Parathyroid adenoma (tissue), 2 donors: Measurements from ENCODE around the gene AATK.
A peak's percentile ranks its signal among the peaks of the same experiment; 100 is the strongest.

Experiments used
- H2AFZ ChIP-seq: fragments of 300-600 bp; sonication (generic); one replicate; pipeline ENCODE4 v1.7.0; 2017; ENCODE audit warnings: antibody characterized with exemption, mild to moderate bottlenecking
- H3K27ac ChIP-seq: fragments of 300-600 bp; sonication (generic); one replicate; pipeline ENCODE4 v1.7.0; 2017
- H3K27me3 ChIP-seq: fragments of 300-600 bp; sonication (generic); one replicate; pipeline ENCODE4 v1.7.0; 2017; ENCODE audit warnings: low read length; ENCODE audit not compliant: control insufficient read depth, insufficient read depth
- H3K36me3 ChIP-seq: fragments of 300-600 bp; sonication (generic); one replicate; pipeline ENCODE4 v1.7.0; 2017; ENCODE audit warnings: low read length; ENCODE audit not compliant: control insufficient read depth, insufficient read depth
- H3K4me1 ChIP-seq: fragments of 300-600 bp; sonication (generic); one replicate; pipeline ENCODE4 v1.7.0; 2017; ENCODE audit warnings: control low read depth
- H3K4me2 ChIP-seq: fragments of 300-600 bp; sonication (generic); one replicate; pipeline ENCODE4 v1.7.0; 2017; ENCODE audit warnings: low read length
- H3K4me3 ChIP-seq: fragments of 300-600 bp; sonication (generic); one replicate; pipeline ENCODE4 v1.7.0; 2017; ENCODE audit warnings: low read depth, low read length
- H3K79me2 ChIP-seq: fragments of 300-600 bp; sonication (generic); one replicate; pipeline ENCODE4 v1.7.0; 2017; ENCODE audit warnings: control low read depth
- H3K9ac ChIP-seq: fragments of 300-600 bp; sonication (generic); one replicate; pipeline ENCODE4 v1.7.0; 2017; ENCODE audit warnings: mild to moderate bottlenecking
- H3K9me3 ChIP-seq: fragments of 300-600 bp; sonication (generic); one replicate; pipeline ENCODE4 v1.7.0; 2017; ENCODE audit warnings: low read length; ENCODE audit not compliant: control insufficient read depth
- CTCF ChIP-seq: fragments of 300-600 bp; sonication (generic); IDR thresholded peaks from one replicate; pipeline ENCODE4 v1.7.0; 2017; ENCODE audit warnings: antibody characterized with exemption, mild to moderate bottlenecking
- donor health status: primary hyperparathyroidism.

Gene AATK

DNA sequence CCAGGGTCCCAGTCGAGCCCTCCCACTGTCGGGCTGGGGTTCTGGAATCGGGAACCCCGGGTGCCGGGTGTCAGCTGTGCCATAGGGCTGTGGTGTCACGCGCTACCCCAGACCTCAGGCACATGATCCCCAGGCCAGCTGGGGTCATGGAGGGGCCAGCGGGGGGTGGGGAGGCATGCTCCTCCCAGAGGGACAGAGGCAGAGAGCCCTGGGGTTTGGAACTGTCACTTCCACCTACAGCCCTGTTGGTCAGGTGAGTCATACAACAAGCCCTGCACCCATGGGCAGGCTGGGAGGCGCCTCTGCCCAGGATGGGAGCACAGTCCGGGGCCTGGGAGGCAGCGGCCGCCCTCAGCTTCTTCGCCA, 68.1 kb downstream of the AATK start:
- no peak overlapping the region for H3K4me3 ChIP-seq
- peaks cover 7% of the 10 kb centered on the region for H3K4me1 ChIP-seq
- no peaks in the 10 kb centered on the region for H3K79me2 ChIP-seq
- H3K27me3 ChIP-seq, result no peaks in the 10 kb centered on the region
- no peaks in the 10 kb centered on the region for H3K9me3 ChIP-seq
- no peak overlapping the region for H2AFZ ChIP-seq
- H3K4me2 ChIP-seq, result no peak overlapping the region
- no peak for TF ChIP-seq CTCF
- no peak overlapping the region for H3K27ac ChIP-seq
- H3K36me3 ChIP-seq, result no peaks in the 10 kb centered on the region
- H3K9ac ChIP-seq, result no peak overlapping the region

DNA sequence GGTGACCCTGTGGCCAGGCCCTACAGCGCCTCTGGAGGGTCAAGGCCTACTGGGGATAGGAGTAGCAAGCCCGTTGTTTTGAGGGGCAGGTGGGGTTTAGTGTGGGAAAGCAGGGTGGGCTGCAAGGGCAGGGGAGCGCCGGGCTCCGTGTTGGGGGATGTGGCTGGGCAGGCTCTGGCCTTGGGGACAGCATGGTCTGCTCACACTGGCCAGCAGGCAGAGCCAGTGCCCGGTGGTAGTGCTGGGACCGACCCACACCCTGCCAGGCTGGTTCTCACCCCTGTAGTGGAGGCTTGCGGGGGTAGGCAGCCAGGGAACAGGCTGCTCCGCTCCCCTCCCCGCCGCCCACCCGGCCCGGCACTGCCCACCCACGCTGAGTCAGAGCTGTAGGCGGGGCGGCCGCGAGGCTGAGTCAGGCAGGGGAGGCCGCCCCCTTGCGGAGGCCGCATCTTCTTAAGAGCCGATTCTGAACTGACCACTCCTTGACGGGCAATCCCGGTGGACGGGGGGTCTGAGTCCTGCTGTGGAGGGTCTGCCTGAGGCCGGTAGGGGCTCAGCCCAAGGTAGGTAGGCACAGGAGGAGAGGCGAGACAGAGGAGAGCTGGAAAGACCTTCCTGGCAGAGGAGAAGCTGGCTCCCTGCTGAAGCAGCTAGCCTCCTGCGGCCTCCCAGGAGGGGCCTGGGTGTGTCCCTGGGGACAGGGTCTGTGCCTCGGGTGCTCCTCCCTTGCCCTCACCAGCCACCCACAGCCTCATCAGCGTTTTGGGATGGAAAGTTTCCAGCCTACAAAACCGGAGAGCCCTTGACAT, 68.7 kb downstream of the AATK start:
- TF ChIP-seq CTCF, result peak; percentile 59
- Histone ChIP-seq H3K27me3 (no peaks in the 10 kb centered on the region), H3K4me2 (no peak overlapping the region), H3K4me3 (no peak overlapping the region), H3K36me3 (no peaks in the 10 kb centered on the region), H3K27ac (no peak overlapping the region), H3K4me1 (peaks cover 7% of the 10 kb centered on the region), H3K79me2 (no peaks in the 10 kb centered on the region), H3K9me3 (no peaks in the 10 kb centered on the region), H2AFZ (peak overlapping the region; percentile 53), H3K9ac (no peak overlapping the region)

DNA sequence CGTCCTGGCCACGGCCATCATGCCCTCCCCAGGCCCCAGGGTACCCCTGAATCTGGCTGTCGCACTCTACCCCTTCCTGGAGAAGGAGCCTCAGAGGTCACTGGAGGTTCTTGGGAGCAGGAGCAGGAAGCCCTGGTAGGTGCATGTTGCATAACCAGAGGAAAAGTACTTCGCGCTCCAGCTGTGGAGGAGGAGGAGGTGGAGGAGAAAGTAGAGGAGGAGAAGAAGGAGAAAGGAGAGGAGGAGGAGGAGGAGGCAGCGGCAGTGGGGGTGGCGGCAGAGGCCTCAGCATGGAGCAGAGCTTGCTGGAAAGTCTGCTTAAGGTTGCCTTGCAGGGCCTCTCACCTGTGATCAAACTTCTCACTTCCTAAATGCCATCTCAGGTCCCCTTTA, 69.3 kb downstream of the AATK start:
- no peak for TF ChIP-seq CTCF
- Histone ChIP-seq H3K4me2 (no peak overlapping the region), H3K27ac (no peak overlapping the region), H3K79me2 (no peaks in the 10 kb centered on the region), H3K4me3 (no peak overlapping the region), H3K36me3 (no peaks in the 10 kb centered on the region), H3K9ac (no peak overlapping the region), H2AFZ (peak overlapping the region; percentile 53), H3K27me3 (no peaks in the 10 kb centered on the region), H3K4me1 (peaks cover 7% of the 10 kb centered on the region), H3K9me3 (no peaks in the 10 kb centered on the region)

GRCh38 chr17:81095383-81095762, 70.6 kb downstream of the AATK start:
- H3K9ac ChIP-seq, result no peak overlapping the region
- no peak overlapping the region for H3K4me3 ChIP-seq
- no peak overlapping the region for H3K4me2 ChIP-seq
- TF ChIP-seq CTCF, result no peak
- H3K36me3 ChIP-seq, result no peaks in the 10 kb centered on the region
- no peaks in the 10 kb centered on the region for H3K27me3 ChIP-seq
- H3K9me3 ChIP-seq, result no peaks in the 10 kb centered on the region
- H3K27ac ChIP-seq, result no peak overlapping the region
- H3K79me2 ChIP-seq, result no peaks in the 10 kb centered on the region
- peaks cover 5% of the 10 kb centered on the region for H3K4me1 ChIP-seq
- H2AFZ ChIP-seq, result no peak overlapping the region
